HepG2 (cell line): Measurements from ENCODE around the gene N4BP2L1.

Experiments used
- CEBPB ChIP-seq: IDR thresholded peaks from 2 replicates; pipeline ENCODE4 v1.6.1; 2011; ENCODE audit warnings: low read depth, low read length, improper control_type of control experiment, borderline replicate concordance
- CTCF ChIP-seq: sonication (generic); formaldehyde crosslinking; IDR thresholded peaks from 2 replicates; pipeline ENCODE4 v1.5.0; 2020; ENCODE audit warnings: mild to moderate bottlenecking, missing genetic modification reagents, moderate library complexity
- EP300 ChIP-seq, 3 experiments: sonication (generic) in 1 of 3; formaldehyde crosslinking in 1 of 3; IDR thresholded peaks; 2 replicates each; pipeline versions ENCODE4 v1.5.1 to v1.6.1; 2011 to 2020; ENCODE audit warnings: low read depth in 2 of 3, low read length in 2 of 3, borderline replicate concordance in 1 of 3, improper control_type of control experiment in 1 of 3, mild to moderate bottlenecking in 1 of 3, missing genetic modification reagents in 1 of 3, moderate library complexity in 1 of 3
- ESRRA ChIP-seq: sonication (generic); formaldehyde crosslinking; IDR thresholded peaks from 2 replicates; pipeline ENCODE4 v1.5.1; 2020; ENCODE audit warnings: mild to moderate bottlenecking, low read depth, missing genetic modification reagents
- EZH2 ChIP-seq: conservative IDR thresholded peaks from 2 replicates; pipeline ENCODE4 v1.6.1; 2012; ENCODE audit warnings: mild to moderate bottlenecking, low read depth, low read length, moderate library complexity
- FOXO1 ChIP-seq: sonication (generic); formaldehyde crosslinking; IDR thresholded peaks from 2 replicates; pipeline ENCODE4 v1.4.0; 2020; ENCODE audit warnings: missing genetic modification reagents
- NR2F1 ChIP-seq, 2 experiments: fragments of 450-650 bp in 1 of 2; formaldehyde crosslinking in 1 of 2; IDR thresholded peaks; 2 replicates each; pipeline versions ENCODE4 v1.5.0 to v1.6.1; 2016 to 2020; ENCODE audit warnings: mild to moderate bottlenecking in 1 of 2, missing compliant biosample characterization in 1 of 2, missing genetic modification reagents in 1 of 2, moderate library complexity in 1 of 2
- POLR2A ChIP-seq, 2 experiments: IDR thresholded peaks; 2 replicates each; pipeline ENCODE4 v1.6.1; 2011; ENCODE audit warnings: low read depth in 2 of 2, low read length in 2 of 2, mild to moderate bottlenecking in 1 of 2, moderate library complexity in 1 of 2; ENCODE audit not compliant: insufficient read depth in 1 of 2
- POLR2AphosphoS5 ChIP-seq: IDR thresholded peaks from 2 replicates; pipeline ENCODE4 v1.6.1; 2012; ENCODE audit warnings: low read depth, low read length
- RAD21 ChIP-seq: fragments of 450-650 bp; formaldehyde crosslinking; IDR thresholded peaks from 2 replicates; pipeline ENCODE4 v1.5.0; 2020; ENCODE audit warnings: mild to moderate bottlenecking
- THAP7 ChIP-seq: sonication (generic); formaldehyde crosslinking; IDR thresholded peaks from 2 replicates; pipeline ENCODE4 v1.8.1; 2023; ENCODE audit warnings: mild to moderate bottlenecking, missing genetic modification reagents
- ZNF136 ChIP-seq: sonication (generic); formaldehyde crosslinking; IDR thresholded peaks from 2 replicates; pipeline ENCODE4 v1.8.1; 2022; ENCODE audit warnings: low read depth, mild to moderate bottlenecking, moderate library complexity, missing genetic modification reagents
- TF ChIP-seq, protein P1 (sequence below): sonication (generic); formaldehyde crosslinking; IDR thresholded peaks from 2 replicates; pipeline ENCODE4 v1.4.0; 2020; ENCODE audit warnings: missing genetic modification reagents, borderline replicate concordance

- TF ChIP-seq POLR2AphosphoS5 (no peak), FOXO1 (CRISPR knock-in tag) (no peak), EP300 (IDR thresholded peaks at IDR 0.05; ENCODE audit: low read depth in 2 of 2, low read length in 2 of 2) (no peak), EP300 (CRISPR knock-in tag; IDR thresholded peaks at IDR 0.05; ENCODE audit: borderline replicate concordance) (no peak), RAD21 (CRISPR knock-in tag) (peak; percentile 62; the same call in 1 of the 2 replicates), NR2F1 (CRISPR knock-in tag; IDR thresholded peaks at IDR 0.05) (no peak), CTCF (CRISPR knock-in tag) (peak; percentile 70), ESRRA (no peak), EZH2 (no peak), CEBPB (no peak), POLR2A (IDR thresholded peaks at IDR 0.05; ENCODE audit: insufficient read depth in 1 of 2, low read depth in 2 of 2, low read length in 2 of 2) (no peak), ZNF136 (CRISPR knock-in tag) (no peak), THAP7 (CRISPR knock-in tag) (no peak)
- TF ChIP-seq, protein P1, sequence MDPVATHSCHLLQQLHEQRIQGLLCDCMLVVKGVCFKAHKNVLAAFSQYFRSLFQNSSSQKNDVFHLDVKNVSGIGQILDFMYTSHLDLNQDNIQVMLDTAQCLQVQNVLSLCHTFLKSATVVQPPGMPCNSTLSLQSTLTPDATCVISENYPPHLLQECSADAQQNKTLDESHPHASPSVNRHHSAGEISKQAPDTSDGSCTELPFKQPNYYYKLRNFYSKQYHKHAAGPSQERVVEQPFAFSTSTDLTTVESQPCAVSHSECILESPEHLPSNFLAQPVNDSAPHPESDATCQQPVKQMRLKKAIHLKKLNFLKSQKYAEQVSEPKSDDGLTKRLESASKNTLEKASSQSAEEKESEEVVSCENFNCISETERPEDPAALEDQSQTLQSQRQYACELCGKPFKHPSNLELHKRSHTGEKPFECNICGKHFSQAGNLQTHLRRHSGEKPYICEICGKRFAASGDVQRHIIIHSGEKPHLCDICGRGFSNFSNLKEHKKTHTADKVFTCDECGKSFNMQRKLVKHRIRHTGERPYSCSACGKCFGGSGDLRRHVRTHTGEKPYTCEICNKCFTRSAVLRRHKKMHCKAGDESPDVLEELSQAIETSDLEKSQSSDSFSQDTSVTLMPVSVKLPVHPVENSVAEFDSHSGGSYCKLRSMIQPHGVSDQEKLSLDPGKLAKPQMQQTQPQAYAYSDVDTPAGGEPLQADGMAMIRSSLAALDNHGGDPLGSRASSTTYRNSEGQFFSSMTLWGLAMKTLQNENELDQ (CRISPR knock-in tag): no peak
Measured at GRCh38 chr13:32443111-32443510, 15.2 kb upstream of the N4BP2L1 start.
